Epithelial cell of esophagus (primary cell): ENCODE measurements around the gene GSE1.

Experiments
- DNase-seq: peaks from one replicate; pipeline ENCODE4 v3.0.0; 2010; ENCODE audit warnings: low read depth
- H3K4me3 ChIP-seq: 2 replicates; pipeline ENCODE4 v1.5.1; 2011; ENCODE audit warnings: mild to moderate bottlenecking, low read length, control low read depth
- CTCF ChIP-seq: IDR thresholded peaks from 2 replicates; pipeline ENCODE4 v1.5.1; 2011; ENCODE audit warnings: low read depth, mild to moderate bottlenecking, low read length, control low read depth, inconsistent platforms; ENCODE audit not compliant: insufficient read depth; ENCODE audit errors: missing control alignments

GSE1 gene

GRCh38 chr16:85612801-85613603 lies at the start of gene GSE1:
Gene GSE1 (plus strand): TSS chr16:85613322. CDS start chr16:85613392, 70 bp downstream.
- DNase-seq, result peak; percentile 96
- no peak for TF ChIP-seq CTCF
- peak within 1 kb of the TSS; percentile 72 for H3K4me3 ChIP-seq

- DNase-seq, result no peak
- no peak for TF ChIP-seq CTCF
- H3K4me3 ChIP-seq, result no peak overlapping the region
Measured at GRCh38 chr16:85563515-85564276, 49.4 kb upstream of the GSE1 start.

- DNase-seq, result peak; percentile 17
- H3K4me3 ChIP-seq, result no peak overlapping the region
- TF ChIP-seq CTCF, result peak; percentile 64
Measured at GRCh38 chr16:85564277-85565051, 48.7 kb upstream of the GSE1 start.

GRCh38 chr16:85565340-85565739 lies 47.8 kb upstream of the GSE1 start:
- no peak overlapping the region for H3K4me3 ChIP-seq
- DNase-seq, result no peak
- TF ChIP-seq CTCF, result no peak

- H3K4me3 ChIP-seq, result no peak overlapping the region
- TF ChIP-seq CTCF, result no peak
Measured at GRCh38 chr16:85565801-85566526, 47.2 kb upstream of the GSE1 start.

GRCh38 chr16:85566561-85567100 lies 46.5 kb upstream of the GSE1 start:
- TF ChIP-seq CTCF, result no peak
- DNase-seq, result no peak
- H3K4me3 ChIP-seq, result no peak overlapping the region

More at GRCh38 chr16:85565801-85566526, 47.2 kb upstream of the GSE1 start:
- no peak for DNase-seq
